Endothelial cell of umbilical vein (primary cell): ENCODE results near the gene FAM222A. TPM values are rescaled to one million over a fixed set of nuclear protein-coding genes. Genes with fewer than 3 reads are reported as not detected.

Experiments used
- BruUV-seq: library from RNA; stranded (reverse); fragments of 400-500 nt; replicated peaks from 2 replicates; lab custom pipeline; 2021; lab: Mats Ljungman, UMichigan
- CTCF ChIA-PET: fragments of 300-600, 350-600 bp; sonication (Branson Sonifier 250); formaldehyde crosslinking; loops from one replicate; lab custom pipeline; 2021; ENCODE audit warnings: antibody characterized with exemption, inconsistent platforms; lab: Charles Lee
- POLR2A ChIA-PET: fragments of 300-600, 350-600 bp; sonication (Branson Sonifier 250); formaldehyde crosslinking; loops from one replicate; lab custom pipeline; 2021; ENCODE audit warnings: antibody characterized with exemption, inconsistent platforms; lab: Charles Lee
- DNase-seq: peaks from one replicate; pipeline ENCODE4 v3.0.0-alpha.2; 2011; ENCODE audit warnings: low read depth, low spot score
- FAIRE-seq: peaks from 2 replicates; lab custom pipeline; 2011; peaks lifted over from hg19 to GRCh38; lab: Jason Lieb, UNC
- H2AFZ ChIP-seq: 2 replicates; pipeline ENCODE4 v1.6.0; 2012; ENCODE audit warnings: low read depth, low read length, control low read depth, inconsistent platforms
- H3K27ac ChIP-seq: 2 replicates; pipeline ENCODE4 v1.5.1; 2011; ENCODE audit warnings: low read depth, mild to moderate bottlenecking, control low read depth, low read length, moderate library complexity; ENCODE audit not compliant: insufficient read depth
- H3K27me3 ChIP-seq, 2 experiments: 2 replicates each; pipeline versions ENCODE4 v1.6.0 to v1.6.1; 2011; ENCODE audit warnings: low read length in 2 of 2, mixed read lengths in 1 of 2; ENCODE audit not compliant: control insufficient read depth in 2 of 2, insufficient read depth in 2 of 2
- H3K36me3 ChIP-seq, 2 experiments: 2 replicates in 1 of 2; 3 replicates in 1 of 2; pipeline ENCODE4 v1.5.1; 2011; ENCODE audit warnings: low read length in 2 of 2, mild to moderate bottlenecking in 1 of 2, moderate library complexity in 1 of 2; ENCODE audit not compliant: control insufficient read depth in 2 of 2, insufficient read depth in 2 of 2; ENCODE audit errors: extremely low read depth in 1 of 2
- H3K4me1 ChIP-seq: 3 replicates; pipeline ENCODE4 v1.5.1; 2011; ENCODE audit warnings: mild to moderate bottlenecking, low read length; ENCODE audit not compliant: control insufficient read depth, insufficient read depth; ENCODE audit errors: extremely low read depth
- H3K4me2 ChIP-seq: 2 replicates; pipeline ENCODE4 v1.6.1; 2011; ENCODE audit warnings: low read length, control low read depth, mixed read lengths; ENCODE audit not compliant: insufficient read depth
- H3K4me3 ChIP-seq, 3 experiments: fragments of 200-600 bp in 1 of 3; sonication (generic), shearing (Covaris generic) in 1 of 3; replicated peaks in 1 of 3; 2 replicates each; pipeline ENCODE4 v1.5.1; 2011 to 2016; ENCODE audit warnings: control low read depth in 3 of 3, low read length in 3 of 3, mild to moderate bottlenecking in 2 of 3, inconsistent platforms in 1 of 3, low read depth in 1 of 3, moderate library complexity in 1 of 3; ENCODE audit not compliant: insufficient read depth in 1 of 3
- H3K79me2 ChIP-seq: 2 replicates; pipeline ENCODE4 v1.6.0; 2012; ENCODE audit warnings: low read length, inconsistent platforms; ENCODE audit not compliant: control insufficient read depth, insufficient read depth
- H3K9ac ChIP-seq: replicated peaks from 2 replicates; pipeline ENCODE3; 2011; ENCODE audit warnings: low read length, control low read depth; ENCODE audit not compliant: insufficient read depth; ENCODE audit errors: extremely low read depth
- H3K9me1 ChIP-seq: replicated peaks from 3 replicates; pipeline ENCODE4 v1.6.0; 2011; ENCODE audit warnings: mild to moderate bottlenecking, low read length; ENCODE audit not compliant: control insufficient read depth, insufficient read depth; ENCODE audit errors: extremely low read depth
- H3K9me3 ChIP-seq: replicated peaks from 2 replicates; pipeline ENCODE4 v1.5.1; 2012; ENCODE audit warnings: low read length, inconsistent platforms; ENCODE audit not compliant: control insufficient read depth, insufficient read depth
- H4K20me1 ChIP-seq: replicated peaks from 2 replicates; pipeline ENCODE3; 2011; ENCODE audit warnings: mild to moderate bottlenecking, low read length; ENCODE audit not compliant: control insufficient read depth, insufficient read depth; ENCODE audit errors: extremely low read depth
- EZH2 ChIP-seq: IDR thresholded peaks from 2 replicates; pipeline ENCODE4 v1.6.1; 2012; ENCODE audit warnings: borderline replicate concordance, low read depth, mild to moderate bottlenecking, moderate library complexity, low read length, inconsistent platforms; ENCODE audit not compliant: severe bottlenecking
- FOS ChIP-seq: IDR thresholded peaks from 2 replicates; pipeline ENCODE4 v1.6.1; 2011; ENCODE audit warnings: mild to moderate bottlenecking, low read length, moderate library complexity, borderline replicate concordance; ENCODE audit not compliant: insufficient read depth
- JUN ChIP-seq: IDR thresholded peaks from 2 replicates; pipeline ENCODE4 v1.6.1; 2011; ENCODE audit warnings: borderline replicate concordance, low read depth; ENCODE audit not compliant: insufficient read length, insufficient read depth
- MYC ChIP-seq: IDR thresholded peaks from one replicate; pipeline ENCODE4 v1.6.1; 2011; ENCODE audit warnings: mild to moderate bottlenecking, low read depth, low read length
- POLR2AphosphoS5 ChIP-seq: IDR thresholded peaks from 2 replicates; pipeline ENCODE4 v1.6.1; 2012; ENCODE audit warnings: low read depth, mild to moderate bottlenecking, control low read depth, low read length, moderate library complexity; ENCODE audit not compliant: insufficient read depth
- dilution Hi-C: fragments of 300-500 bp; cut with MboI; formaldehyde crosslinking; loops from one replicate; pipeline ENCODE4 v1.15.0; 2019; ENCODE audit warnings: low sequenced_read_pairs; ENCODE audit not compliant: extremely low pct_ligation_motif_present
- intact Hi-C: fragments of 100-400 bp; cut with micrococcal nuclease; formaldehyde crosslinking; loops from one replicate; pipeline ENCODE4 v1.10.0; 2022
- polyA plus RNA-seq, 4 experiments: library from polyadenylated mRNA; depleted of rRNA in 3 of 4; stranded (reverse) in 3 of 4; unstranded in 1 of 4; fragments of >200 nt; gene quantifications; 2 replicates each; pipeline versions ENCODE4 v1.2.1 to v1.2.3, GENCODE V29; 2011 to 2012; ENCODE audit warnings: missing spikeins in 1 of 4
- total RNA-seq: library from RNA; stranded (reverse); gene quantifications from 2 replicates; pipeline ENCODE4 v1.2.3, GENCODE V29; 2021
- TF ChIP-seq, protein P1 (sequence below), 2 donors: IDR thresholded peaks; 1 replicate in 1 of 2; 2 replicates in 1 of 2; pipeline ENCODE4 v1.5.1; 2011; ENCODE audit warnings: low read length in 2 of 2, mild to moderate bottlenecking in 2 of 2, moderate library complexity in 2 of 2, control low read depth in 1 of 2, inconsistent platforms in 1 of 2, low read depth in 1 of 2; ENCODE audit not compliant: insufficient read depth in 1 of 2; ENCODE audit errors: extremely low read depth in 1 of 2
- TF ChIP-seq, protein P2 (sequence below): IDR thresholded peaks from 2 replicates; pipeline ENCODE4 v1.6.1; 2011; ENCODE audit not compliant: insufficient read depth, insufficient read length

Gene FAM222A
- total and polyA plus RNA-seq, 2 donors (not counting 3 experiments of a cell fraction or from before 2014, with no cell fraction given) = 0.62 to 1.7 TPM

GRCh38 chr12:109770104-109770860 lies 56.7 kb downstream of the FAM222A start:
- no peaks in the 10 kb centered on the region for H3K9me3 ChIP-seq
- FAIRE-seq (no peak), DNase-seq (no peak)
- dilution Hi-C loops (no loop called here), intact Hi-C loops (no loop called here)
- TF ChIP-seq JUN = no peak
- no peak for TF ChIP-seq EZH2
- no peak for TF ChIP-seq POLR2AphosphoS5
- TF ChIP-seq MYC = no peak
- TF ChIP-seq, protein P1, sequence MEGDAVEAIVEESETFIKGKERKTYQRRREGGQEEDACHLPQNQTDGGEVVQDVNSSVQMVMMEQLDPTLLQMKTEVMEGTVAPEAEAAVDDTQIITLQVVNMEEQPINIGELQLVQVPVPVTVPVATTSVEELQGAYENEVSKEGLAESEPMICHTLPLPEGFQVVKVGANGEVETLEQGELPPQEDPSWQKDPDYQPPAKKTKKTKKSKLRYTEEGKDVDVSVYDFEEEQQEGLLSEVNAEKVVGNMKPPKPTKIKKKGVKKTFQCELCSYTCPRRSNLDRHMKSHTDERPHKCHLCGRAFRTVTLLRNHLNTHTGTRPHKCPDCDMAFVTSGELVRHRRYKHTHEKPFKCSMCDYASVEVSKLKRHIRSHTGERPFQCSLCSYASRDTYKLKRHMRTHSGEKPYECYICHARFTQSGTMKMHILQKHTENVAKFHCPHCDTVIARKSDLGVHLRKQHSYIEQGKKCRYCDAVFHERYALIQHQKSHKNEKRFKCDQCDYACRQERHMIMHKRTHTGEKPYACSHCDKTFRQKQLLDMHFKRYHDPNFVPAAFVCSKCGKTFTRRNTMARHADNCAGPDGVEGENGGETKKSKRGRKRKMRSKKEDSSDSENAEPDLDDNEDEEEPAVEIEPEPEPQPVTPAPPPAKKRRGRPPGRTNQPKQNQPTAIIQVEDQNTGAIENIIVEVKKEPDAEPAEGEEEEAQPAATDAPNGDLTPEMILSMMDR (IDR thresholded peaks at IDR 0.05; ENCODE audit: extremely low read depth in 1 of 2, insufficient read depth in 1 of 2, low read depth in 1 of 2, low read length in 2 of 2) = no peak
- TF ChIP-seq, protein P2, sequence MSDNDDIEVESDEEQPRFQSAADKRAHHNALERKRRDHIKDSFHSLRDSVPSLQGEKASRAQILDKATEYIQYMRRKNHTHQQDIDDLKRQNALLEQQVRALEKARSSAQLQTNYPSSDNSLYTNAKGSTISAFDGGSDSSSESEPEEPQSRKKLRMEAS = no peak
- no peak for TF ChIP-seq FOS
- H3K79me2 ChIP-seq = no peaks in the 10 kb centered on the region
- no peak overlapping the region for H3K4me3 ChIP-seq
- no peaks in the 10 kb centered on the region for H3K9me1 ChIP-seq
- H3K9ac ChIP-seq = no peak overlapping the region
- no peaks in the 10 kb centered on the region for H3K36me3 ChIP-seq
- H3K27ac ChIP-seq = no peak overlapping the region
- ChIA-PET CTCF (interaction anchor here (1.1 to 1.3 kb wide), 3 partner anchors 8 to 338 kb away, joined by 3 to 7 read pairs (median 6); no protein-coding TSS in a partner anchor), POLR2A (no interaction called here)
- BruUV-seq = no TSS peak
- H3K4me2 ChIP-seq = no peak overlapping the region
- no peak overlapping the region for H2AFZ ChIP-seq
- H4K20me1 ChIP-seq = no peaks in the 10 kb centered on the region
- H3K4me1 ChIP-seq = no peaks in the 10 kb centered on the region
- H3K27me3 ChIP-seq = no peaks in the 10 kb centered on the region
